Spleen (tissue), 11 donors: ENCODE measurements around the gene POU2F3. TPM values are rescaled to one million over a fixed set of nuclear protein-coding genes. Genes with fewer than 3 reads are reported as not detected.

Source experiments
- DNase-seq: peaks from one replicate; pipeline ENCODE4 v3.0.0-alpha.2; 2020
- H3K27ac ChIP-seq, 8 donors: fragments of 200-600 bp; sonication (generic) in 7 of 8; 1 replicate in 4 of 8; 2 replicates in 4 of 8; pipeline versions ENCODE4 v1.5.0 to v1.8.0; 2016 to 2021; ENCODE audit warnings: inconsistent platforms in 4 of 8, mild to moderate bottlenecking in 4 of 8, moderate library complexity in 1 of 8
- H3K27me3 ChIP-seq, 7 donors: fragments of 200-600 bp; sonication (generic) in 6 of 7; replicated peaks in 1 of 7; 1 replicate in 4 of 7; 2 replicates in 3 of 7; pipeline versions ENCODE4 v1.5.0 to v1.8.0; 2016 to 2021; ENCODE audit warnings: inconsistent platforms in 3 of 7, mild to moderate bottlenecking in 1 of 7
- H3K36me3 ChIP-seq, 6 donors: fragments of 200-600 bp; sonication (generic) in 5 of 6; 1 replicate in 4 of 6; 2 replicates in 2 of 6; pipeline versions ENCODE4 v1.5.0 to v1.8.0; 2016 to 2021; ENCODE audit warnings: inconsistent platforms in 2 of 6
- H3K4me1 ChIP-seq, 6 donors: fragments of 200-600 bp; sonication (generic) in 5 of 6; 1 replicate in 3 of 6; 2 replicates in 3 of 6; pipeline versions ENCODE4 v1.5.0 to v1.8.0; 2016 to 2021; ENCODE audit warnings: inconsistent platforms in 3 of 6
- H3K4me3 ChIP-seq, 8 donors: fragments of 200-600 bp; sonication (generic) in 7 of 8; 1 replicate in 4 of 8; 2 replicates in 4 of 8; pipeline versions ENCODE4 v1.5.0 to v1.8.0; 2016 to 2021; ENCODE audit warnings: inconsistent platforms in 4 of 8, mild to moderate bottlenecking in 4 of 8, moderate library complexity in 2 of 8
- H3K9me3 ChIP-seq, 8 donors: fragments of 200-600 bp; sonication (generic) in 7 of 8; 1 replicate in 4 of 8; 2 replicates in 4 of 8; pipeline versions ENCODE4 v1.5.0 to v1.8.0; 2016 to 2021; ENCODE audit warnings: inconsistent platforms in 4 of 8
- CTCF ChIP-seq, 11 experiments: fragments of 200-600 bp in 7 of 11; fragments of 450-650 bp in 4 of 11; sonication (generic) in 4 of 11; IDR thresholded peaks in 8 of 11; conservative IDR thresholded peaks in 3 of 11; 1 replicate in 7 of 11; 2 replicates in 4 of 11; pipeline versions ENCODE4 v1.4.0 to v1.8.0; 2016 to 2021; ENCODE audit warnings: antibody characterized with exemption in 11 of 11, inconsistent platforms in 4 of 11, mild to moderate bottlenecking in 1 of 11
- POLR2A ChIP-seq, 3 donors: fragments of 450-650 bp; IDR thresholded peaks; one replicate each; pipeline ENCODE4 v1.5.1; 2017; ENCODE audit warnings: antibody characterized with exemption in 3 of 3, mild to moderate bottlenecking in 1 of 3
- POLR2AphosphoS5 ChIP-seq, 3 donors: sonication (generic); formaldehyde crosslinking; IDR thresholded peaks; one replicate each; pipeline ENCODE4 v1.5.1; 2017; ENCODE audit warnings: antibody characterized with exemption in 3 of 3
- WGBS, 5 donors: extraction: QIAGEN DNeasy Blood & Tissue Kit in 3 of 5; methylation state at CpG; one replicate each; pipeline versions ENCODE4 v1.1.5 to v1.1.7; 2013 to 2018; 5-methylcytosine and 5-hydroxymethylcytosine counted together
- intact Hi-C: fragments of 100-400 bp; cut with DNase I; formaldehyde crosslinking; loops from one replicate; pipeline ENCODE4 v1.15.0; 2023; ENCODE audit warnings: low total_unique reads
- polyA plus RNA-seq, 3 donors: library from polyadenylated mRNA; stranded (reverse); fragments of 200-250 nt; gene quantifications; one replicate each; pipeline ENCODE4 v1.2.1, GENCODE V29; 2013
- total RNA-seq, 7 donors: library from RNA; depleted of rRNA in 3 of 7; stranded (reverse); fragments of >200 nt in 3 of 7; fragmentation: NEBNext Ultra II Directional in 4 of 7; extraction: Animal tissue kit (Norgen Biotek cat#: 25700) in 4 of 7; gene quantifications; one replicate each; pipeline versions ENCODE4 v1.1.0 to v1.2.1, GENCODE V29; 2016 to 2021
- donor health status: healthy with polysubstance abuse.
- donor health status: DM: no; HTN: no; CAD: no; lungs with moderate emphysema.
- donor health status: DM: no; HTN: no; CAD: no.
- donor health status: Bipolar disorder and iron deficiency.
- donor health status: healthy.
- donor health status: DM: no; HTN: no; CAD: no.
- donor health status: DM: yes; HTN: yes; CAD: no.

The POU2F3 gene
- total and polyA plus RNA-seq, 10 donors: 0.04 to 0.27 (median 0.19) TPM; not detected in 4

- TF ChIP-seq POLR2A (IDR thresholded peaks at IDR 0.05): no peak
- WGBS, 5 donors: 77 to 93% (median 83%) methylated on average over 5 of the region's 5 CpGs
- intact Hi-C loops: loop anchor here (5.0 kb wide), 1 partner anchor 72 kb away; no protein-coding TSS in a partner anchor
Observed at GRCh38 chr11:120230433-120231071, 9.4 kb upstream of the POU2F3 start.

GRCh38 chr11:120231963-120232362 is 8.0 kb upstream of the POU2F3 start:
- intact Hi-C loops: loop anchor here (5.0 kb wide), 1 partner anchor 70 kb away; no protein-coding TSS in a partner anchor

More at GRCh38 chr11:120230433-120231071, 9.4 kb upstream of the POU2F3 start:
- Histone ChIP-seq H3K4me3 (no peak overlapping the region), H3K27me3 (peaks cover 0 to 35% (median 0%) of the 10 kb centered on the region in 7 donors), H3K9me3 (no peaks in the 10 kb centered on the region), H3K27ac (no peak overlapping the region), H3K36me3 (peaks cover 0 to 36% (median 0%) of the 10 kb centered on the region in 6 donors), H3K4me1 (peaks cover 2 to 37% (median 21%) of the 10 kb centered on the region in 6 donors)
- DNase-seq: no peak

GRCh38 chr11:120233207-120233803 is 6.6 kb upstream of the POU2F3 start:
- peaks cover 0 to 13% (median 3%) of the 10 kb centered on the region in 6 donors for H3K4me1 ChIP-seq
- no peak overlapping the region for H3K4me3 ChIP-seq
- TF ChIP-seq CTCF (IDR thresholded peaks at IDR 0.05 in 8 of 11, conservative IDR thresholded peaks at IDR 0.05 in 3 of 11) (no peak), POLR2AphosphoS5 (IDR thresholded peaks at IDR 0.05) (no peak), POLR2A (IDR thresholded peaks at IDR 0.05) (no peak)
- H3K9me3 ChIP-seq: no peaks in the 10 kb centered on the region
- peaks cover 0 to 22% (median 0%) of the 10 kb centered on the region in 6 donors for H3K36me3 ChIP-seq
- no peak overlapping the region for H3K27ac ChIP-seq
- intact Hi-C loops: loop anchor here (5.0 kb wide), 1 partner anchor 69 kb away; no protein-coding TSS in a partner anchor
- H3K27me3 ChIP-seq: peaks cover 0 to 54% (median 0%) of the 10 kb centered on the region in 7 donors
- WGBS, 5 donors: 86 to 94% (median 89%) methylated on average over 9 of the region's 9 CpGs
- no peak for DNase-seq

More at GRCh38 chr11:120231963-120232362, 8.0 kb upstream of the POU2F3 start:
- WGBS, 5 donors: 56 to 73% (median 64%) methylated on average over 4 of the region's 4 CpGs; no CpG with 5 or more reads in 1 of the 5 donors
- H3K4me1 ChIP-seq: peaks cover 0 to 23% (median 11%) of the 10 kb centered on the region in 6 donors
- H3K9me3 ChIP-seq: no peaks in the 10 kb centered on the region
- no peak for TF ChIP-seq CTCF (IDR thresholded peaks at IDR 0.05 in 8 of 11, conservative IDR thresholded peaks at IDR 0.05 in 3 of 11)
- TF ChIP-seq POLR2AphosphoS5 (IDR thresholded peaks at IDR 0.05): no peak
- TF ChIP-seq POLR2A (IDR thresholded peaks at IDR 0.05): no peak
- DNase-seq: no peak
- peaks cover 0 to 35% (median 0%) of the 10 kb centered on the region in 6 donors for H3K36me3 ChIP-seq
- no peak overlapping the region for H3K4me3 ChIP-seq
- no peak overlapping the region for H3K27ac ChIP-seq
- peaks cover 0 to 45% (median 0%) of the 10 kb centered on the region in 7 donors for H3K27me3 ChIP-seq

- peak in 1 of 3 donors; percentile 11 for TF ChIP-seq POLR2AphosphoS5 (IDR thresholded peaks at IDR 0.05)
- peak in 9 of 11 experiments; percentile 26 to 68 (median 58) for TF ChIP-seq CTCF (IDR thresholded peaks at IDR 0.05 in 8 of 11, conservative IDR thresholded peaks at IDR 0.05 in 3 of 11)
- no peak for TF ChIP-seq POLR2A (IDR thresholded peaks at IDR 0.05)
- Histone ChIP-seq H3K36me3 (peaks cover 0 to 7% (median 0%) of the 10 kb centered on the region in 6 donors), H3K4me1 (peaks cover 0 to 18% (median 5%) of the 10 kb centered on the region in 6 donors), H3K27ac (no peak overlapping the region), H3K4me3 (no peak overlapping the region), H3K9me3 (no peaks in the 10 kb centered on the region), H3K27me3 (peaks cover under 1 to 72% (median 12%) of the 10 kb centered on the region in 7 donors)
- intact Hi-C loops: no loop called here
- DNase-seq: no peak
- WGBS, 5 donors: 13 to 20% (median 15%) methylated on average over 6 to 8 of the region's 8 CpGs
Observed at GRCh38 chr11:120235024-120235628, 4.8 kb upstream of the POU2F3 start.
